ENCODE results near the gene SPATS1. TPM values are rescaled to one million over a fixed set of nuclear protein-coding genes. Genes with fewer than 3 reads are reported as not detected.
A peak's percentile ranks its signal among the peaks of the same experiment; 100 is the strongest.

SPATS1 gene
- total RNA-seq, 1 donor from 2014 or later: not detected

DNA sequence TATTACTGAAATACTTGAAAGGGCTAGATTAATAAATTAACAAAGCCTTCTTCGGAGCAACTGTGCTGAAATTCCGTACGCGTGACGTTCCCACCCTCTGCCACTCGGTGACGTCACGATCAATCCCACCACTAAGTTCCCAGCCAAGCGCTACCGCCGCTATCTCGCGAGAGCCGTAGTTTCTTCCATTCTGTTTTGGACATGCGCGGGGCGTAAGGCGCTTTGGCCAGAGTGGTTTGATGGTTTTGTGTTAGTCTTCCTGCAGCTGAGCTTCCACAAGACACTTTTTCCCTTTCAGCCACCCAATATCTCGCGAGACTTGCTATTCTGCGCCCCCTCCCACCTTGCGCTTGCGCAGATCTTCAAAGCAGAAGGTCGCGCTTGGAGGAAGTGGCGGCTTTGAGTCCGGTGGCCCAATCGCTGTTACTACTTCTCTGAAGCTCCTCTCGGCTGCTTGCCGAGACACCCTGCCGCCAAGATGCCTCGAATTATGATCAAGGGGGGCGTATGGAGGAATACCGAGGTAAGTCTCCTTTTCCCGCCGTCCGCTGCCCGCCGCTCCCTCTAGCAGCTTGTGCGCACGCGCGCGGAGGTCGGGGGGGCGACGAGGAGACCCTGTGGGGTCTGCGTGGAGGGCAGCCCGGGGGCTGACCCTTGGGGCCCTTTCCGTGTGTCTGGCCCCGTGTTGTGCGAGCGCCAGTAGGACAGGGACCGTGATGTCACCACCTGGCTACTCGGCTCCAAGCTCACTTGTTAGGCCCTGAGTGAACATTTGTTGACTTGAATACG, 45.1 kb downstream of the SPATS1 start, which contains the start of gene CDC5L:
TSS of gene CDC5L (plus strand) at position 361 of the 789 bp plus-strand sequence. CDS start at position 479, 118 bp downstream.
- TF ChIP-seq, protein P1, sequence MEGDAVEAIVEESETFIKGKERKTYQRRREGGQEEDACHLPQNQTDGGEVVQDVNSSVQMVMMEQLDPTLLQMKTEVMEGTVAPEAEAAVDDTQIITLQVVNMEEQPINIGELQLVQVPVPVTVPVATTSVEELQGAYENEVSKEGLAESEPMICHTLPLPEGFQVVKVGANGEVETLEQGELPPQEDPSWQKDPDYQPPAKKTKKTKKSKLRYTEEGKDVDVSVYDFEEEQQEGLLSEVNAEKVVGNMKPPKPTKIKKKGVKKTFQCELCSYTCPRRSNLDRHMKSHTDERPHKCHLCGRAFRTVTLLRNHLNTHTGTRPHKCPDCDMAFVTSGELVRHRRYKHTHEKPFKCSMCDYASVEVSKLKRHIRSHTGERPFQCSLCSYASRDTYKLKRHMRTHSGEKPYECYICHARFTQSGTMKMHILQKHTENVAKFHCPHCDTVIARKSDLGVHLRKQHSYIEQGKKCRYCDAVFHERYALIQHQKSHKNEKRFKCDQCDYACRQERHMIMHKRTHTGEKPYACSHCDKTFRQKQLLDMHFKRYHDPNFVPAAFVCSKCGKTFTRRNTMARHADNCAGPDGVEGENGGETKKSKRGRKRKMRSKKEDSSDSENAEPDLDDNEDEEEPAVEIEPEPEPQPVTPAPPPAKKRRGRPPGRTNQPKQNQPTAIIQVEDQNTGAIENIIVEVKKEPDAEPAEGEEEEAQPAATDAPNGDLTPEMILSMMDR (IDR thresholded peaks at IDR 0.05): no peak
- H3K27me3 Mint-ChIP-seq (ENCODE audit: low read depth): no peaks in the 10 kb centered on the region
- H3K36me3 Mint-ChIP-seq (ENCODE audit: low read depth): peaks cover 7% of the 10 kb centered on the region
- H3K4me1 Mint-ChIP-seq (ENCODE audit: low read depth): peaks cover 39% of the 10 kb centered on the region
- peak within 1 kb of the TSS; percentile 99 for H3K27ac Mint-ChIP-seq (ENCODE audit: unreplicated experiment)
- peak; percentile 95 for DNase-seq (ENCODE audit: low spot score)
- H3K9me3 Mint-ChIP-seq (ENCODE audit: low read depth): no peaks in the 10 kb centered on the region
- peak within 1 kb of the TSS; percentile 97 for H3K4me3 Mint-ChIP-seq (ENCODE audit: unreplicated experiment)

DNA sequence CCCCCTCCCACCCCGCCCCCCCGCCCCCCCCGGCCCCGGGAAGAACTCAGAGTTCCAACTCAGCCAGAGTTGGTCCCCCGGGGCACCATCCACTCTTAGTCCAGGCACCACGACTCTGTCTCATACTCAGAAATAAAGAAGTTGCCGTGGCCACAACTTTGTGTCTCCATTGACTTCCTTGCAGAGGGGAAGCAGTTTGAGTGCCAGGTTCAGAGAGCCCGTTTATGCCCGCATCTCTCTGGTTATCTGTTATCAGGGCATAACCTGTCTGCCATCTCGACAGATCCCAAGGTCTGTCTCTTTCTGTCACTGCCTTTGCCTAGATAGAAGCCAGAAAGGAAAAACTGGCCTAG, 45.7 kb downstream of the SPATS1 start:
- H3K27me3 Mint-ChIP-seq (ENCODE audit: low read depth): no peaks in the 10 kb centered on the region
- no peaks in the 10 kb centered on the region for H3K9me3 Mint-ChIP-seq (ENCODE audit: low read depth)
- peak overlapping the region; percentile 99 for H3K27ac Mint-ChIP-seq (ENCODE audit: unreplicated experiment)
- H3K36me3 Mint-ChIP-seq (ENCODE audit: low read depth): peaks cover 9% of the 10 kb centered on the region
- TF ChIP-seq, protein P1 (IDR thresholded peaks at IDR 0.05): no peak
- DNase-seq (ENCODE audit: low spot score): no peak
- peak overlapping the region; percentile 97 for H3K4me3 Mint-ChIP-seq (ENCODE audit: unreplicated experiment)
- H3K4me1 Mint-ChIP-seq (ENCODE audit: low read depth): peaks cover 39% of the 10 kb centered on the region

GRCh38 chr6:44388887-44389286, 46.4 kb downstream of the SPATS1 start:
- Mint-ChIP-seq H3K27me3 (ENCODE audit: low read depth) (no peaks in the 10 kb centered on the region), H3K4me3 (ENCODE audit: unreplicated experiment) (peak overlapping the region; percentile 97), H3K27ac (ENCODE audit: unreplicated experiment) (no peak overlapping the region), H3K4me1 (ENCODE audit: low read depth) (peaks cover 39% of the 10 kb centered on the region), H3K36me3 (ENCODE audit: low read depth) (peaks cover 12% of the 10 kb centered on the region), H3K9me3 (ENCODE audit: low read depth) (no peaks in the 10 kb centered on the region)
- TF ChIP-seq, protein P1 (IDR thresholded peaks at IDR 0.05): no peak
- no peak for DNase-seq (ENCODE audit: low spot score)

DNA sequence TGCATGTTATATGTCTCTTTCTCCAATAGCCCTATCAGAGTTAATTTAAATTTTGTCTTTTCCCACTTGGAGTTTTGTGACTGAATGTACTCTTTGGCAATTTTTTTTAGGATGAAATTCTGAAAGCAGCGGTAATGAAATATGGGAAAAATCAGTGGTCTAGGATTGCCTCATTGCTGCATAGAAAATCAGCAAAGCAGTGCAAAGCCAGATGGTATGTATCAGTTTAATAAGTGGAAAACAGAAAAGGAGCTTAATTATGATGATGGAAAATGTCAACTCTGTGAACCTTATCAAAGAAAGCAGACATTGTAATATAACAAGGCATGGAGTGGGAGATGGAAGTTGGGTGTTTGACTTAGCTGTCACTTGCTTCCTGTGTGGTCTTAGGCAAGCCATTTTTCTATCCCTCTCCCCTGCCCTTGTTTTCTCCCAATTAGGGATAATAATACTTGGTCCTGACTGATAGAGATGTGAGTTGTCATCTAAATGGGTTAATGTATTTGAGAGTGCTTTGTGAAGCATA, 47.8 kb downstream of the SPATS1 start:
- no peaks in the 10 kb centered on the region for H3K27me3 Mint-ChIP-seq (ENCODE audit: low read depth)
- H3K4me3 Mint-ChIP-seq (ENCODE audit: unreplicated experiment): no peak overlapping the region
- H3K36me3 Mint-ChIP-seq (ENCODE audit: low read depth): peaks cover 21% of the 10 kb centered on the region
- TF ChIP-seq, protein P1 (IDR thresholded peaks at IDR 0.05): no peak
- H3K9me3 Mint-ChIP-seq (ENCODE audit: low read depth): no peaks in the 10 kb centered on the region
- H3K27ac Mint-ChIP-seq (ENCODE audit: unreplicated experiment): no peak overlapping the region
- H3K4me1 Mint-ChIP-seq (ENCODE audit: low read depth): peaks cover 39% of the 10 kb centered on the region
- no peak for DNase-seq (ENCODE audit: low spot score)

Other genes starting within 250 kb of the SPATS1 start
- gene MRPL14, start 215.2 kb upstream of the SPATS1 start, total RNA-seq: 35.1 to 38.7 TPM (median 35.5 TPM) in 3 replicates
- 36.2 to 40.7 TPM (median 40.3 TPM) in 3 replicates for gene TMEM63B, start 215.1 kb upstream of the SPATS1 start, total RNA-seq
- 0.07 TPM in 1 of 3 replicates, not detected in the others for gene CAPN11, start 183.8 kb upstream of the SPATS1 start, total RNA-seq
- not detected in 3 replicates for gene MYMX, start 125.7 kb upstream of the SPATS1 start, total RNA-seq
- gene SLC29A1, start 119.1 kb upstream of the SPATS1 start, total RNA-seq: 161 to 231 TPM (median 221 TPM) in 3 replicates
- gene HSP90AB1, start 95.5 kb upstream of the SPATS1 start, total RNA-seq: 508 to 805 TPM (median 512 TPM) in 3 replicates
- 71.5 to 83.1 TPM (median 75.7 TPM) in 3 replicates for gene SLC35B2, start 85.1 kb upstream of the SPATS1 start, total RNA-seq
- gene NFKBIE, start 77.1 kb upstream of the SPATS1 start, total RNA-seq: 3.0 to 7.0 TPM (median 6.2 TPM) in 3 replicates
- gene TMEM151B, start 72.2 kb upstream of the SPATS1 start, total RNA-seq: 0.05 TPM in 1 of 3 replicates, not detected in the others
- 7.9 to 14.9 TPM (median 8.6 TPM) in 3 replicates for gene AARS2, start 29.3 kb upstream of the SPATS1 start, total RNA-seq
- gene CDC5L, start 45.1 kb downstream of the SPATS1 start, total RNA-seq: 18.4 to 23.2 TPM (median 19.0 TPM) in 3 replicates